AG04450 (cell line): ENCODE results near the gene TMEM126B. TPM values are rescaled to one million over a fixed set of nuclear protein-coding genes. Genes with fewer than 3 reads are reported as not detected.
"Not testable (repeated sequence)": the region's sequence is repeated elsewhere in the genome, so short reads cannot be mapped to it uniquely, and the experiment has no call there.

ENCODE experiments used
- CTCF ChIA-PET: fragments of 300-600, 350-600 bp; formaldehyde crosslinking; extraction: SDS; loops from one replicate; lab custom pipeline; 2022; ENCODE audit warnings: antibody characterized with exemption, inconsistent platforms; lab: Charles Lee
- POLR2A ChIA-PET: fragments of 350-600 bp; formaldehyde crosslinking; extraction: SDS; loops from one replicate; lab custom pipeline; 2021; ENCODE audit warnings: antibody characterized with exemption, inconsistent platforms; lab: Yijun Ruan, JAX
- DNase-seq: peaks from one replicate; pipeline ENCODE4 v3.0.0-alpha.2; 2011; ENCODE audit warnings: low read depth, low spot score
- H3K27ac ChIP-seq: one replicate; pipeline ENCODE4 v1.5.1; 2012; ENCODE audit warnings: low read depth, low read length, control low read depth
- H3K27me3 ChIP-seq: one replicate; pipeline ENCODE4 v1.6.0; 2012; ENCODE audit warnings: low read length; ENCODE audit not compliant: control insufficient read depth, insufficient read depth
- H3K4me3 ChIP-seq: 2 replicates; pipeline ENCODE4 v1.5.1; 2011; ENCODE audit warnings: mild to moderate bottlenecking, low read depth, low read length, control low read depth
- H3K9me3 ChIP-seq: 2 replicates; pipeline ENCODE4 v1.5.1; 2012; ENCODE audit warnings: low read length; ENCODE audit not compliant: control insufficient read depth, insufficient read depth
- CTCF ChIP-seq: IDR thresholded peaks from 2 replicates; pipeline ENCODE4 v1.5.1; 2011; ENCODE audit warnings: low read depth, low read length, control low read depth, inconsistent platforms
- polyA plus RNA-seq: library from polyadenylated mRNA; depleted of rRNA; stranded (reverse); fragments of >200 nt; gene quantifications from 2 replicates; pipeline ENCODE4 v1.2.3, GENCODE V29; 2011

Gene TMEM126B
- polyA plus RNA-seq, 1 experiment: 86.2 TPM

GRCh38 chr11:85647604-85648299, 19.4 kb downstream of the TMEM126B start, which contains the start of gene TMEM126A:
Gene TMEM126A (plus strand): TSS chr11:85647967. CDS start chr11:85650256, 2,289 bp downstream.
- Histone ChIP-seq H3K9me3 (no peaks in the 10 kb centered on the region), H3K27ac (peak within 1 kb of the TSS; percentile 52), H3K27me3 (peaks cover 8% of the 10 kb centered on the region), H3K4me3 (peak within 1 kb of the TSS; percentile 85)
- DNase-seq: peak; percentile 50
- no peak for TF ChIP-seq CTCF
- ChIA-PET POLR2A (interaction anchor here (0.6 to 4.4 kb wide), 7 partner anchors 10 to 494 kb away, joined by 3 to 19 read pairs (median 4); partner anchors contain the start of genes CCDC89, CREBZF, DLG2 and TMEM126B), CTCF (interaction anchor here (1.3 to 1.7 kb wide), 2 partner anchors 50 to 53 kb away, joined by 4 to 6 read pairs; no protein-coding TSS in a partner anchor)

- CTCF ChIA-PET: interaction anchor here (1.8 kb wide), 1 partner anchor 8 kb away, joined by 4 read pairs; no protein-coding TSS in a partner anchor
- H3K4me3 ChIP-seq: no peak overlapping the region
- POLR2A ChIA-PET: no interaction called here
- no peaks in the 10 kb centered on the region for H3K27me3 ChIP-seq
- no peak for TF ChIP-seq CTCF
- no peak for DNase-seq
- H3K27ac ChIP-seq: no peak overlapping the region
- no peaks in the 10 kb centered on the region for H3K9me3 ChIP-seq
These were observed 22.7 kb downstream of the TMEM126B start for GRCh38 chr11:85651118-85651517.

DNA sequence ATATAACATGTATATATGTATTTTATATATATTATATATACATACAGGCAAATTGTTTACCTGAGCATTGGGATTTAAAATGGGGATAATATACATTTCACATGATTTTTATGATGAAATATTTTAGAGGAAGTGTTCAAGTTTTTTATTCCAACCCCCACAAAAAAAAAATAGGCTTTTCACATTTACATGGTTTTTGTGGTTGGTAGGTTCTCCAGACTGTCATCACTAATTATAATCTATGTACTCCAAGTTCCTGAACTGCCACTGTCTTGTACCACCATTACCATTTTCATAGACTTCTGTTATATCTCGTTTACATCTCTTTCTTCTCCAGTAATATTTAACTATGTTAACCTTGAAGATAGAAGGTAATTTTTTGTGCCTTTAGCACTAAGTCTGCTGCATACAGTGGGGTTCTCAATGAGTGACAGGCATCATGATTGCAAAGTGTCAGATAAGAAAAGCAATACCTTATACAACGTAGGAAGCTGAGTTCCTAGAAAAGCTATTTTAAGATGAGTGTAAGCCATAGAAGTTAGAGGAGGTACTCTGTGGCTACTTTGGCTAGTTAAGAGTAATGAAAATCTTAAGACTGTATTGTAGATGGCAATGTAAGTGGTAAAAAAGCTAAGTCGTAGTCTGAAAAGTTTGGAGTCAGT, 24.5 kb downstream of the TMEM126B start:
- CTCF ChIA-PET: no interaction called here
- H3K27ac ChIP-seq: no peak overlapping the region
- TF ChIP-seq CTCF: no peak
- no peak overlapping the region for H3K4me3 ChIP-seq
- no peaks in the 10 kb centered on the region for H3K9me3 ChIP-seq
- H3K27me3 ChIP-seq: no peaks in the 10 kb centered on the region
- POLR2A ChIA-PET: interaction anchor here (1.1 kb wide), 1 partner anchor 24 kb away, joined by 3 read pairs; no protein-coding TSS in a partner anchor
- DNase-seq: no peak

DNA sequence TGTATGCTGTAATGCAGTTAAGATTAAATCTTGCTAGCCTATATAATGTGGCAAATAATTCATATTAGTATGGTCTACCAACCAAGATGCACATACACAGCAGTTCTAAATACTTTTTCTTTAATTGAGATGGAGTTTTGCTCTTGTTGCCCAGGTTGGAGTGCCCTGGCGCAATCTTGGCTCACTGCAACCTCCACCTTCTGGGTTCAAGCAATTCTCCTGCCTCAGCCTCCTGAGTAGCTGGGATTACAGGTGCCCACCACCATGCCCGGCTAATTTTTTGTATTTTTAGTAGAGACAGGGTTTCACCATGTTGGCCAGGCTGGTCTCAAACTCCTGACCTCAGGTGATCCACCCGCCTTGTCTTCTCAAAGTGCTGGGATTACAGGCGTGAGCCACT, 25.9 kb downstream of the TMEM126B start:
- POLR2A ChIA-PET, H3K4me3 ChIP-seq, CTCF ChIA-PET, H3K27ac ChIP-seq, DNase-seq, H3K9me3 ChIP-seq, H3K27me3 ChIP-seq: not testable (repeated sequence)

GRCh38 chr11:85656777-85657176, 28.4 kb downstream of the TMEM126B start:
- no peak overlapping the region for H3K27ac ChIP-seq
- POLR2A ChIA-PET: no interaction called here
- H3K4me3 ChIP-seq: no peak overlapping the region
- no peaks in the 10 kb centered on the region for H3K27me3 ChIP-seq
- H3K9me3 ChIP-seq: no peaks in the 10 kb centered on the region
- no peak for TF ChIP-seq CTCF
- DNase-seq: no peak
- CTCF ChIA-PET: interaction anchor here (1.2 kb wide), 1 partner anchor 198 kb away, joined by 4 read pairs; the partner anchor contains the start of gene CCDC83
